DND-41 (cell line): ENCODE results near the gene KIF18A.

Experiments
- CTCF ChIP-seq: IDR thresholded peaks from 2 replicates; pipeline ENCODE4 v1.5.1; 2012; ENCODE audit warnings: borderline replicate concordance, low read length, moderate library complexity, mild to moderate bottlenecking; ENCODE audit not compliant: poor library complexity, severe bottlenecking; ENCODE audit errors: extremely low read depth
- EZH2 ChIP-seq: IDR thresholded peaks from 3 replicates; pipeline ENCODE4 v1.6.1; 2012; ENCODE audit warnings: borderline replicate concordance, low read depth, mild to moderate bottlenecking, moderate library complexity, low read length, inconsistent platforms; ENCODE audit not compliant: severe bottlenecking

- TF ChIP-seq EZH2, result no peak
- TF ChIP-seq CTCF, result no peak
These were observed 130.9 kb downstream of the KIF18A start for GRCh38 chr11:27977031-27977430.
